B cell (primary cell): ENCODE data around the gene ANKRD44. TPM values are rescaled to one million over a fixed set of nuclear protein-coding genes. Genes with fewer than 3 reads are reported as not detected.

Source experiments
- ATAC-seq: fragments of 200-7000 bp; cut with Tn5 transposase; one replicate; pipeline ENCODE4 v1.10.0; 2021; ENCODE audit warnings: low read depth, mild to moderate bottlenecking, moderate number of reproducible peaks, moderate library complexity
- CTCF ChIA-PET: fragments of 350-600 bp; sonication (Branson Sonifier 250); formaldehyde crosslinking; loops from one replicate; lab custom pipeline; 2021; ENCODE audit warnings: antibody characterized with exemption, inconsistent platforms; lab: Charles Lee
- POLR2A ChIA-PET: fragments of 350-600 bp; sonication (Branson Sonifier 250); formaldehyde crosslinking; loops from one replicate; lab custom pipeline; 2021; ENCODE audit warnings: antibody characterized with exemption; lab: Charles Lee
- DNase-seq: peaks from one replicate; pipeline ENCODE4 v3.0.0; 2013
- H2AFZ ChIP-seq: 2 replicates; pipeline ENCODE4 v1.6.1; 2012; ENCODE audit warnings: mild to moderate bottlenecking, low read depth, low read length; ENCODE audit not compliant: insufficient read depth, poor library complexity, severe bottlenecking
- H3K27ac ChIP-seq, 2 donors: 1 replicate in 1 of 2; 2 replicates in 1 of 2; pipeline ENCODE4 v1.5.1; 2012 to 2013; ENCODE audit warnings: low read length in 2 of 2, mild to moderate bottlenecking in 2 of 2, moderate library complexity in 1 of 2
- H3K27me3 ChIP-seq, 4 experiments: fragments of 200-600 bp in 1 of 4; sonication (generic) in 1 of 4; replicated peaks in 1 of 4; 1 replicate in 2 of 4; 2 replicates in 2 of 4; pipeline versions ENCODE4 v1.6.1 to v1.7.0; 2013 to 2016; ENCODE audit warnings: low read length in 3 of 4, mild to moderate bottlenecking in 2 of 4, mixed read lengths in 1 of 4, moderate library complexity in 1 of 4; ENCODE audit not compliant: insufficient read depth in 4 of 4, control insufficient read depth in 3 of 4; ENCODE audit errors: control extremely low read depth in 1 of 4
- H3K36me3 ChIP-seq, 2 experiments: replicated peaks in 1 of 2; 1 replicate in 1 of 2; 2 replicates in 1 of 2; pipeline versions ENCODE4 v1.6.1 to v1.7.1; 2013; ENCODE audit warnings: low read length in 1 of 2; ENCODE audit not compliant: insufficient read depth in 2 of 2, control insufficient read depth in 1 of 2; ENCODE audit errors: control extremely low read depth in 1 of 2, extremely low read depth in 1 of 2
- H3K4me1 ChIP-seq, 2 donors: fragments of 200-600 bp in 1 of 2; sonication (generic) in 1 of 2; 1 replicate in 1 of 2; 2 replicates in 1 of 2; pipeline versions ENCODE4 v1.5.1 to v1.6.1; 2013 to 2017; ENCODE audit warnings: low read length in 2 of 2; ENCODE audit not compliant: control insufficient read depth in 2 of 2, insufficient read depth in 2 of 2
- H3K4me2 ChIP-seq: replicated peaks from 2 replicates; pipeline ENCODE3; 2012; ENCODE audit warnings: mild to moderate bottlenecking, low read depth, low read length; ENCODE audit not compliant: poor library complexity, severe bottlenecking
- H3K4me3 ChIP-seq, 5 experiments: fragments of 200-600 bp in 1 of 5; sonication (generic) in 1 of 5; 1 replicate in 3 of 5; 2 replicates in 2 of 5; pipeline versions ENCODE4 v1.5.1 to v1.7.0; 2011 to 2016; ENCODE audit warnings: low read length in 4 of 5, mild to moderate bottlenecking in 4 of 5, low read depth in 2 of 5, control low read depth in 1 of 5, moderate library complexity in 1 of 5; ENCODE audit not compliant: insufficient read depth in 1 of 5; ENCODE audit errors: control extremely low read depth in 1 of 5, extremely low read depth in 1 of 5
- H3K79me2 ChIP-seq: fragments of 200-600 bp; sonication (generic); one replicate; pipeline ENCODE4 v1.6.0; 2016; ENCODE audit warnings: low read length; ENCODE audit not compliant: control insufficient read depth, insufficient read depth
- H3K9ac ChIP-seq: fragments of 200-600 bp; sonication (generic); 2 replicates; pipeline ENCODE4 v1.6.1; 2017; ENCODE audit warnings: mild to moderate bottlenecking, low read length, moderate library complexity
- H3K9me3 ChIP-seq, 3 donors: one replicate each; pipeline versions ENCODE4 v1.6.1 to v1.7.1; 2013; ENCODE audit warnings: low read length in 2 of 3; ENCODE audit not compliant: control insufficient read depth in 2 of 3, insufficient read depth in 1 of 3; ENCODE audit errors: control extremely low read depth in 1 of 3
- H4K20me1 ChIP-seq: 2 replicates; pipeline ENCODE4 v1.6.0; 2012; ENCODE audit warnings: mild to moderate bottlenecking, low read length; ENCODE audit not compliant: insufficient read depth, control insufficient read depth, poor library complexity, severe bottlenecking
- H3K27ac Mint-ChIP-seq: one replicate; pipeline ENCODE4 v1.8.0; 2021; ENCODE audit warnings: mixed read lengths
- H3K27me3 Mint-ChIP-seq: one replicate; pipeline ENCODE4 v1.8.0; 2021; ENCODE audit warnings: mixed read lengths
- H3K4me1 Mint-ChIP-seq: one replicate; pipeline ENCODE4 v1.8.0; 2021; ENCODE audit warnings: mixed read lengths
- H3K4me3 Mint-ChIP-seq: one replicate; pipeline ENCODE4 v1.8.0; 2021; ENCODE audit warnings: mixed read lengths
- H3K9me3 Mint-ChIP-seq: one replicate; pipeline ENCODE4 v1.8.0; 2022; ENCODE audit warnings: mixed read lengths; ENCODE audit not compliant: insufficient read depth
- CTCF ChIP-seq: fragments of 200-600 bp; IDR thresholded peaks from one replicate; pipeline ENCODE4 v1.8.0; 2022; ENCODE audit warnings: antibody characterized with exemption, mild to moderate bottlenecking
- EZH2 ChIP-seq: IDR thresholded peaks from 2 replicates; pipeline ENCODE4 v1.6.1; 2012; ENCODE audit warnings: borderline replicate concordance, low read depth, mild to moderate bottlenecking, moderate library complexity, low read length; ENCODE audit not compliant: insufficient read depth, poor library complexity, severe bottlenecking
- WGBS: methylation state at CpG from one replicate; pipeline ENCODE4 v1.1.5; 2013; ENCODE audit warnings: missing lambda C conversion rate; ENCODE audit not compliant: insufficient coverage; 5-methylcytosine and 5-hydroxymethylcytosine counted together
- intact Hi-C: fragments of 100-400 bp; cut with micrococcal nuclease; formaldehyde crosslinking; loops from one replicate; pipeline ENCODE4 v1.10.0; 2022
- polyA plus RNA-seq: library from polyadenylated mRNA; depleted of rRNA; stranded (reverse); fragments of >200 nt; gene quantifications from 2 replicates; pipeline ENCODE4 v1.2.3, GENCODE V29; 2012
- total RNA-seq, 2 donors: library from RNA; stranded (reverse); fragments of 120-200 nt in 1 of 2; gene quantifications; 1 replicate in 1 of 2; 2 replicates in 1 of 2; pipeline versions ENCODE4 v1.2.3 to v1.2.4, GENCODE V29; 2013 to 2022

ANKRD44 gene
- total and polyA plus RNA-seq, 2 donors (not counting 1 experiment from before 2014, with no cell fraction given): 92.6 to 457 TPM

GRCh38 chr2:197146995-197147394, 163.6 kb downstream of the ANKRD44 start:
- H3K79me2 ChIP-seq: peaks cover 74% of the 10 kb centered on the region
- H3K27ac ChIP-seq: peak overlapping the region; percentile 41 to 93
- ATAC-seq (no peak), DNase-seq (no peak)
- intact Hi-C loops: no loop called here
- no peaks in the 10 kb centered on the region for H3K9me3 Mint-ChIP-seq
- H3K27me3 Mint-ChIP-seq: no peaks in the 10 kb centered on the region
- peaks cover 2 to 17% of the 10 kb centered on the region in 2 experiments for H3K36me3 ChIP-seq
- H4K20me1 ChIP-seq: no peaks in the 10 kb centered on the region
- no peaks in the 10 kb centered on the region for H3K27me3 ChIP-seq
- H3K4me3 ChIP-seq: no peak overlapping the region
- no peak overlapping the region for H3K9ac ChIP-seq
- no peak for TF ChIP-seq CTCF
- no peak for TF ChIP-seq EZH2
- POLR2A ChIA-PET: no interaction called here
- no CpG with 5 or more reads among the region's 5 CpGs for WGBS
- no peaks in the 10 kb centered on the region for H3K9me3 ChIP-seq
- CTCF ChIA-PET: interaction anchor here (0.6 to 1.7 kb wide), 4 partner anchors 15 to 179 kb away, joined by 3 to 6 read pairs (median 4); no protein-coding TSS in a partner anchor
- H3K4me1 ChIP-seq: peaks cover 87 to 89% of the 10 kb centered on the region in 2 donors
- peaks cover 82% of the 10 kb centered on the region for H3K4me1 Mint-ChIP-seq
- H3K4me2 ChIP-seq: peak overlapping the region; percentile 45
- peak overlapping the region; percentile 85 for H3K27ac Mint-ChIP-seq
- no peak overlapping the region for H2AFZ ChIP-seq
- H3K4me3 Mint-ChIP-seq: peak overlapping the region; percentile 6

- Mint-ChIP-seq H3K27me3 (no peaks in the 10 kb centered on the region), H3K4me1 (peaks cover 82% of the 10 kb centered on the region), H3K4me3 (peak overlapping the region; percentile 76), H3K27ac (peak overlapping the region; percentile 99), H3K9me3 (no peaks in the 10 kb centered on the region)
- DNase-seq: peak; percentile 93
- ChIA-PET CTCF (interaction anchor here (0.8 to 2.9 kb wide), 17 partner anchors 9 to 165 kb away, joined by 3 to 20 read pairs (median 5); partner anchors contain the start of gene ANKRD44), POLR2A (interaction anchor here (0.6 to 2.1 kb wide), 10 partner anchors 11 to 166 kb away, joined by 3 to 10 read pairs (median 4); partner anchors contain the start of gene ANKRD44)
- ATAC-seq: peak; percentile 88
- H3K4me1 ChIP-seq: peaks cover 87 to 88% of the 10 kb centered on the region in 2 donors
- H3K9me3 ChIP-seq: no peaks in the 10 kb centered on the region
- no peak overlapping the region for H3K9ac ChIP-seq
- 0% methylated on average over 3 of the region's 4 CpGs for WGBS
- H3K4me2 ChIP-seq: peak overlapping the region; percentile 45
- H3K27ac ChIP-seq: peak overlapping the region; percentile 93 to 98
- H3K79me2 ChIP-seq: peaks cover 70% of the 10 kb centered on the region
- no peaks in the 10 kb centered on the region for H4K20me1 ChIP-seq
- no peak for TF ChIP-seq CTCF
- no peak for TF ChIP-seq EZH2
- no peak overlapping the region for H3K4me3 ChIP-seq
- no peaks in the 10 kb centered on the region for H3K27me3 ChIP-seq
- H2AFZ ChIP-seq: no peak overlapping the region
- intact Hi-C loops: loop anchor here (1.0 to 2.0 kb wide), 4 partner anchors 8 to 32 kb away; no protein-coding TSS in a partner anchor
- peaks cover 2 to 17% of the 10 kb centered on the region in 2 experiments for H3K36me3 ChIP-seq
Measured at GRCh38 chr2:197145471-197146056, 165.0 kb downstream of the ANKRD44 start.
